Measurements from ENCODE around the gene PSMB2.

The PSMB2 gene

GRCh38 chr1:35570589-35571137, 70.7 kb downstream of the PSMB2 start:
- DNase-seq: no peak

GRCh38 chr1:35569936-35570335, 71.4 kb downstream of the PSMB2 start:
- DNase-seq: no peak

GRCh38 chr1:35568975-35569395, 72.3 kb downstream of the PSMB2 start:
- peak; percentile 44 for DNase-seq

GRCh38 chr1:35567947-35568558, 73.3 kb downstream of the PSMB2 start:
- no peak for DNase-seq

GRCh38 chr1:35565742-35566133, 75.6 kb downstream of the PSMB2 start:
- DNase-seq: no peak

GRCh38 chr1:35564884-35565741, 76.2 kb downstream of the PSMB2 start:
- DNase-seq: no peak

- DNase-seq: peak; percentile 70
Measured at GRCh38 chr1:35564037-35564883, 77.1 kb downstream of the PSMB2 start.

- DNase-seq: no peak
Measured at GRCh38 chr1:35563166-35563565, 78.2 kb downstream of the PSMB2 start.

GRCh38 chr1:35561972-35562680, 79.2 kb downstream of the PSMB2 start:
- no peak for DNase-seq

- DNase-seq: no peak
Measured at GRCh38 chr1:35561297-35561971, 79.9 kb downstream of the PSMB2 start.

- DNase-seq: no peak
Measured at GRCh38 chr1:35560256-35561225, 80.8 kb downstream of the PSMB2 start.

GRCh38 chr1:35559317-35559944, 81.9 kb downstream of the PSMB2 start:
- DNase-seq: no peak

- no peak for DNase-seq
Measured at GRCh38 chr1:35558374-35559316, 82.7 kb downstream of the PSMB2 start.

- peak; percentile 97 for DNase-seq
Measured at GRCh38 chr1:35557611-35558373, 83.5 kb downstream of the PSMB2 start, which contains the start of gene NCDN. TSS of gene NCDN (plus strand) at chr1:35557799. CDS start at chr1:35558191, 392 bp downstream.

GRCh38 chr1:35557118-35557610, 84.2 kb downstream of the PSMB2 start, which contains the start of gene KIAA0319L:
TSS of gene KIAA0319L (minus strand) at chr1:35557403. CDS start at chr1:35554491, 2,912 bp downstream.
- no peak for DNase-seq

- no peak for DNase-seq
Measured at GRCh38 chr1:35556484-35557117, 84.7 kb downstream of the PSMB2 start.

Measured in stimulated activated naive CD4-positive, alpha-beta T cell treated with Interleukin-2 at 50 U/mL for 16 hours (primary cell).